ENCODE data around the gene GARIN3. TPM values are rescaled to one million over a fixed set of nuclear protein-coding genes. Genes with fewer than 3 reads are reported as not detected.

GARIN3 gene
- total RNA-seq = not detected in 2 replicates

DNA sequence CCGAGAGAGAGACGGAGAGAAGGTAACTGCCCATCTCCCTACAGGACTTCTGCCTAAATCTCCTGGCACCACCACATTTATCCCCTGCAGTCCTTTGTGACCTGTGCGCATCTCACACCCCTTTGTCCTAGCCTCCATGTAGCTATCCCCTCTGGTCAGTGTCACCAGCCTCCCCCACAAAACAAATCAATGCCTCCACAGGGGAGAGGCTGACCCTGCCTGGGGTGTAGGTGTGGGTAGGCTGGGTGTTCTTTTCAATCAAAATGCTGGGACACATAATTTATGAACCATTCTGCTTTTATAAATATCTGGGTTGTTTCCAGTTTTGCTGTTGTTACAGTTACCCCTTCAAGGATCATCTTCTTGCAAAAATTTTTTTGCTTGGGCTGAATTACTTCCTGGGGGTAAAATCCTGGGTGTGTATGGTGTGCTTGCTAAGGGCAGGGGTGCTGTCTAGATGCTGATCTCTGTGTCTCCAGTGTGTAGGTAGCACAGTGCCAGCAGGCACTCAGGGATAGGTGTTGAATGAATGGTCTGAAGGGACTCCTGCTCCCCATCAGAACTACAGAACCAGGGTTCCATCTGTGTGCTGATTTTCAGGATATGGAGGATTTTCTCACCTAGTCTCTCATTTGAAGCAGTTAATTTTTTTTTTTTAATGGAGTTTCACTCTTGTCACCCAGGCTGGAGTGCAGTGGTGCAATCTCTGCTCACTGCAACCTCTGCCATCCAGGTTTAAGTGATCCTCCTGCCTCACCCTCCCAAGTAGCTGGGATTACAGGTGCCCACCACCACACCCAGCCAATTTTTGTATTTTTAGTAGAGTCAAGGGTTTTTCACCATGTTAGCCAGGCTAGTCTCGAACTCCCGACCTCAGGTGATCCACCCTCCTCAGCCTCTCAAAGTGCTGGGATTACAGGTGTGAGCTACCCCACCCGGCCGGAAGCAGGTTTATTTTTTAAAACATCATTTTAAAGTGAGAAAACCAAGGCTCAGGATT lies at the start of gene GARIN3:
GARIN3 (minus strand) TSS at position 51 of the 1,000 bp plus-strand sequence. CDS start 96 bp downstream, outside the sequence.

GRCh38 chr5:157180374-157181264 lies 14.6 kb upstream of the GARIN3 start, which contains the start of gene ITK:
TSS of gene ITK (plus strand) at chr5:157180840. CDS start at chr5:157180978, 138 bp downstream.

DNA sequence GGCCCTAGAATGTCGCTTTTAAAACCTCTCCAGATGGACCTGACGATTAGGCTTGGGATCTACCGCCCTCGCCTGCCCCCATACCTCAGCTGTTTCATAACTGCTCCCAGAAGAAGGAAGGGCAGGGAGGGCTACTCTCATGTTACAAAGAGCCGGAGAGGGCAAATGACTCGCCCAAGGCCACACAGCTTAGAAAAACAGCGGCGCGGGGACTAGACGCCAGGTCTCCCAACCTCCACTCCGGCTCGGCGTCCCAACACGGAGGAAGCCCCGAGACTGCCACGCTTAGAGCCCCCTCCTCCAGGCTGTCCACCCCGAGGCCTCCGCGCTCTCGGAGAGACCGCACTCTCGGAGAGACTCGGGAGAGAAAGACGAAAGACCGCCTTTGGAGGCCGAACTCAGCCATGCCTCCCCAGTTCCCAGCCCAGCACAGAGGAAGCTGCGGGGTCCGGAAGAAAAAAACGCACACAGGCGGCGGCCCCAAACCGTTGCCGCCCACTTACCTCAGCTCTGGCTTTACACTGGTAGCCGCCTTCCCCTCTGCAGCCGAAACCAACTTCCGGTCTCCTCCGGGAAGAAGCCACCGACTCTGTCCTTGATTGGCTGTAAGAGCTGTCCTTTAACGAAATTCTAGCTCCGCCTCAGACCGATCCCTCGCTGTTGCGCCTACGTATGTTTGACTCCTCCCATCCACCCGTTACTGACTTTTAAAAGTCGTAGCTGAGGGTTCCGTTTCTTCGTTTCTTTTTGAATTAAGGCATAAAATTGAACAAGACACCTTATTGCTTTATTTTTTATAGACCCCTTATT lies 23.5 kb downstream of the GARIN3 start, which contains the start of gene MED7:
MED7 (minus strand) TSS at position 549 of the 810 bp plus-strand sequence. CDS start 3,434 bp downstream, outside the sequence.

Other genes starting within 250 kb of the GARIN3 start
- gene TIMD4, start 203.0 kb downstream of the GARIN3 start, total RNA-seq = not detected in 2 replicates
- not detected in 2 replicates for gene HAVCR1, start 107.1 kb downstream of the GARIN3 start, total RNA-seq
- 0.33 and 0.39 TPM in 2 replicates for gene HAVCR2, start 57.2 kb downstream of the GARIN3 start, total RNA-seq
- 7.0 and 7.1 TPM in 2 replicates for gene MED7, start 23.4 kb downstream of the GARIN3 start, total RNA-seq
- not detected in 2 replicates for gene ITK, start 14.6 kb upstream of the GARIN3 start, total RNA-seq
- 15.7 and 31.7 TPM in 2 replicates for gene CYFIP2, start 99.9 kb upstream of the GARIN3 start, total RNA-seq

Data from smooth muscle cell of the pulmonary artery (primary cell).